ENCODE measurements around the gene RNF32.

The RNF32 gene

GRCh38 chr7:156673902-156674301 lies 33.3 kb downstream of the RNF32 start:
- no peak for DNase-seq (ENCODE audit: low read depth)
- TF ChIP-seq, protein P1, sequence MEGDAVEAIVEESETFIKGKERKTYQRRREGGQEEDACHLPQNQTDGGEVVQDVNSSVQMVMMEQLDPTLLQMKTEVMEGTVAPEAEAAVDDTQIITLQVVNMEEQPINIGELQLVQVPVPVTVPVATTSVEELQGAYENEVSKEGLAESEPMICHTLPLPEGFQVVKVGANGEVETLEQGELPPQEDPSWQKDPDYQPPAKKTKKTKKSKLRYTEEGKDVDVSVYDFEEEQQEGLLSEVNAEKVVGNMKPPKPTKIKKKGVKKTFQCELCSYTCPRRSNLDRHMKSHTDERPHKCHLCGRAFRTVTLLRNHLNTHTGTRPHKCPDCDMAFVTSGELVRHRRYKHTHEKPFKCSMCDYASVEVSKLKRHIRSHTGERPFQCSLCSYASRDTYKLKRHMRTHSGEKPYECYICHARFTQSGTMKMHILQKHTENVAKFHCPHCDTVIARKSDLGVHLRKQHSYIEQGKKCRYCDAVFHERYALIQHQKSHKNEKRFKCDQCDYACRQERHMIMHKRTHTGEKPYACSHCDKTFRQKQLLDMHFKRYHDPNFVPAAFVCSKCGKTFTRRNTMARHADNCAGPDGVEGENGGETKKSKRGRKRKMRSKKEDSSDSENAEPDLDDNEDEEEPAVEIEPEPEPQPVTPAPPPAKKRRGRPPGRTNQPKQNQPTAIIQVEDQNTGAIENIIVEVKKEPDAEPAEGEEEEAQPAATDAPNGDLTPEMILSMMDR (conservative IDR thresholded peaks at IDR 0.05; ENCODE audit: control insufficient read depth, insufficient read depth, low read depth, low read length): no peak
- H3K4me3 ChIP-seq (ENCODE audit: control insufficient read depth, low read depth, low read length): no peak overlapping the region

DNA sequence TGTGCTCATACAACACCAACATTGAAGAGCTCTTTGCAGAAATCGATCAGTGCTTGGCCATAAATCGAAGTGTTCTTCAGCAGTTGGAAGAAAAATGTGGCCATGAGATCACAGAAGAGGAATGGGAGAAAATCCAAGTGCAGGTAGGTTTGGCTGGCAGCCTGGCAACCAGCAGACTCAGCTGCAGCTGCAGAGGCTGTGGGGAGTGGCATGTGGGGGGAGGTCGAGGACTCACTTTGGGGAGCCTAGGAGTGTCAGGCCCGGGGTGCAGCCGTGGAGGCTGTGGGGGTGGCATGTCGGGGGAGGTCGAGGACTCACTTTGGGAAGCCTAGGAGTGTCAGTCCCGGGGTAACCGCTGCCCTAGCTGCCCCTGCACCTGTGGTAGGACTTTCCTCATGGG lies 35.1 kb downstream of the RNF32 start:
- TF ChIP-seq, protein P1 (conservative IDR thresholded peaks at IDR 0.05; ENCODE audit: control insufficient read depth, insufficient read depth, low read depth, low read length): no peak
- DNase-seq (ENCODE audit: low read depth): no peak
- no peak overlapping the region for H3K4me3 ChIP-seq (ENCODE audit: control insufficient read depth, low read depth, low read length)

DNA sequence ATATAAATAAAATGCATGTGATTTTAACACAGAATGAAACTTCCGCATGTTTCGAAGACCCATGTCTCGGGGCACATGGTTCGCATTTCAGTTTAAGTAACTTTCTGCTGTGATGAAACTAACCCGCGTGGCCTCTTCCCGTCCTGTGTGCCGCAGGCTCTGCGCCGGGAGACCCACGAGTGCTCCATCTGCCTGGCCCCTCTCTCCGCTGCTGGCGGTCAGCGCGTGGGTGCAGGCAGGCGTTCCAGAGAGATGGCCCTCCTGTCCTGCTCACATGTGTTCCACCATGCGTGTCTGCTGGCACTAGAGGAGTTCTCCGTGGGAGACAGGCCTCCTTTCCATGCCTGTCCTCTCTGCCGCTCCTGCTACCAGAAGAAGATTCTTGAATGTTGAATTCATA lies 35.7 kb downstream of the RNF32 start:
- TF ChIP-seq, protein P1 (conservative IDR thresholded peaks at IDR 0.05; ENCODE audit: control insufficient read depth, insufficient read depth, low read depth, low read length): no peak
- DNase-seq (ENCODE audit: low read depth): no peak
- no peak overlapping the region for H3K4me3 ChIP-seq (ENCODE audit: control insufficient read depth, low read depth, low read length)

- H3K4me3 ChIP-seq (ENCODE audit: control insufficient read depth, low read depth, low read length): no peak overlapping the region
- DNase-seq (ENCODE audit: low read depth): no peak
- TF ChIP-seq, protein P1 (conservative IDR thresholded peaks at IDR 0.05; ENCODE audit: control insufficient read depth, insufficient read depth, low read depth, low read length): no peak
Observed at GRCh38 chr7:156677374-156678054, 36.9 kb downstream of the RNF32 start.

GRCh38 chr7:156680281-156680680 lies 39.7 kb downstream of the RNF32 start:
- TF ChIP-seq, protein P1 (conservative IDR thresholded peaks at IDR 0.05; ENCODE audit: control insufficient read depth, insufficient read depth, low read depth, low read length): no peak
- peak; percentile 7 for DNase-seq (ENCODE audit: low read depth)

DNA sequence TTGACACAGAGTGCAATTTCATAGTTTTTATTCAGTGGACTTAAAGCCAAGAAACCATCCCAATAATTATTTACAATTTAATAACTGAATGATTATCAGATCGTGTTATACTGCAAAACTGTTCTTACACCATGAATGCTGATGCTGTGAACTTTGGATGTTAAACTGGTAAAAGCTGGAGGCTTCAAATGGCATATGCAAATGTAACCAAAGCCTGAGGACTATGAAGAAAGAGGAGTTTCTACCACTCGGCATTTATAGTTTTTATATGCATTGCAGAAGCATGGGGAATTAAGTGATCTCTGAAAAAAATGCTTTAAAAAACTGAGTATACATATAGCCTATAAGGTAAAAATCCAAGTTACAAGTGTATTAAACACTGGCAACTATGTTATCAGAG lies 42.4 kb downstream of the RNF32 start:
- TF ChIP-seq, protein P1 (conservative IDR thresholded peaks at IDR 0.05; ENCODE audit: control insufficient read depth, insufficient read depth, low read depth, low read length): no peak
- no peak overlapping the region for H3K4me3 ChIP-seq (ENCODE audit: control insufficient read depth, low read depth, low read length)
- DNase-seq (ENCODE audit: low read depth): no peak

More at GRCh38 chr7:156680281-156680680, 39.7 kb downstream of the RNF32 start:
- H3K4me3 ChIP-seq (ENCODE audit: control insufficient read depth, low read depth, low read length): no peak overlapping the region

Data from fibroblast of mammary gland (primary cell).